C1 segment of cervical spinal cord (tissue), 14 donors: Measurements from ENCODE around the gene RSAD2.
"Not testable (repeated sequence)": the region's sequence is repeated elsewhere in the genome, so short reads cannot be mapped to it uniquely, and the experiment has no call there.

Experiments used
- DNase-seq, 14 donors: peaks; one replicate each; lab custom pipeline; 2025; lab: John Stamatoyannopoulos, UW

Gene RSAD2

GRCh38 chr2:6926071-6926732, 48.6 kb downstream of the RSAD2 start:
- DNase-seq = no peak

- peak in 4 of 14 donors; percentile 25 to 98 (median 38) for DNase-seq
Observed at GRCh38 chr2:6927186-6927585, 49.6 kb downstream of the RSAD2 start.

- no peak for DNase-seq
Observed at GRCh38 chr2:6927753-6928152, 50.2 kb downstream of the RSAD2 start.

DNA sequence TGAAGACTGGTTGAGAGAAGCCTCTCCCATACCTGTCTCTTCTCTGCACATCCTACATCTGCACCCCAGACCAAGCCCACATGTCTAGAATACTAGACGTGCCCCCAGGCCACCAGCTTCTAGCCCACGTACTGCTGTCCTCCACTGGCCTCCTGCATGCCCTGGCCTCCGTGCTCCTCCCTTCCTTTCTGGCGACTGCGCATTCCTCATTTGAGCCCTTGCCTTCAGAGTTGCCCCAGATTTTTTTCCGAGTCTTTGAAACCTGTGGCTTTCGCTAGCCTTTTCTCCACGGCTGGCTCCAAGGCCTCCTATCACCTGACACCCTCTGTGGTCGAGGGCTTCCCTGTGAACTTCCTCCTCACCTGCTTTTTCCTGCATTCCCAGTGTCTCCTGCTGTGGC, 50.9 kb downstream of the RSAD2 start:
- no peak for DNase-seq

GRCh38 chr2:6929196-6929819, 51.7 kb downstream of the RSAD2 start:
- DNase-seq = no peak

- DNase-seq = no peak
Observed at GRCh38 chr2:6930923-6931647, 53.5 kb downstream of the RSAD2 start.

DNA sequence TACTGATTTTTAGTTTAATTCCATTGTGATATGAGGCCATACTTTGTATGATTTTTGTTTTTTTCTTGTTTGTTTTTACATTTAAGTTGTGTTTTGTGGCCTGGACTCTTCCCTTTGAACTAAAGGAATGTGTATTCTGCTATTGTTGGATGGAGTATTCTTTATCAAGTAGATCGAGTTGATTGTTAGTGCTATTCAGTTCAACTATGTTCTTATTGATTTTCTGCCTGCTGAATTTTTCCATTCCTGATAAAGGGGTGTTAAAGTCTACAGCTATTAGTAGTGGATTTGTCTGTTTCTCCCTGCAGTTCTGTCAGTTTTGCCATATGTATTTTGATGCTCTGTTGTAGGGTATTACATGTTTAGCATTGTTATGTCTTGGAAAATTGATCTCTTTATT, 54.2 kb downstream of the RSAD2 start:
- DNase-seq = no peak

DNA sequence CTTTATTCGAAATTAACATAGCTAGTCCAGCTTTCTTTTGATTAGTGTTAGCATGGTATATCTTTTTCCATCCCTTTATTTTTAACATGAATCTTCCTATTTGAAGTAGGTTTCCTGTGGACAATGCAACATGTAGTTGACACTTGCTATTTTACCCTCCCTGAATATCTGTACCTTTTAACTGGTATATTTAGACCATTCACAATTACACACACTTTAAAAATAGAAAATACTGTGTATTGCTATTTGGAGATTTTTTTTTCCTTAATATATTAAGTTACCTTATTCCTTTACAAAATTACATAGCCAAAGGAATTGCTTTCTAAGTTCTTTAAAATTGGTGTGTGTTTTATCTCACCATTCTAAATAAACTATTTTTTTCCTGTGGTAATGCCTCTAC, 54.6 kb downstream of the RSAD2 start:
- no peak for DNase-seq

- no peak for DNase-seq
Observed at GRCh38 chr2:6932828-6933227, 55.3 kb downstream of the RSAD2 start.

DNA sequence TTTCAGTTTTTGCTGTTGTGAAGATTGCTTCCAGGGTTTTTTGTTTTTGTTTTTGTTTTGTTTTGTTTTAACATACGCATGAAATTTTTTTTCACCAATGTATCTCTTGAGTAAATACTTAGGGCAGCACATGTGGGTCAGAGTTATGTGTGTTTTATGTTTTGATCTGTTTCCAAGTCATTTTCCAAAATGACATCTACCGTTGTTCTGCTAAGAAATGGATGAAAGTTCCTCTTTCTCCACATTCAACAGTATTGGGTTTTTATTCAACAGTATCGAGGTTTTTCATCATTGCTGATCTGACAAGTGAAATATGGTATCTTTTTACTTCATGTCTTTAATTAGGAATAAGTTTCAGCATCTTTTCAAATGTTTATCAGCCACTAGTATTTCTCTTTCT, 56.3 kb downstream of the RSAD2 start:
- DNase-seq = no peak

DNA sequence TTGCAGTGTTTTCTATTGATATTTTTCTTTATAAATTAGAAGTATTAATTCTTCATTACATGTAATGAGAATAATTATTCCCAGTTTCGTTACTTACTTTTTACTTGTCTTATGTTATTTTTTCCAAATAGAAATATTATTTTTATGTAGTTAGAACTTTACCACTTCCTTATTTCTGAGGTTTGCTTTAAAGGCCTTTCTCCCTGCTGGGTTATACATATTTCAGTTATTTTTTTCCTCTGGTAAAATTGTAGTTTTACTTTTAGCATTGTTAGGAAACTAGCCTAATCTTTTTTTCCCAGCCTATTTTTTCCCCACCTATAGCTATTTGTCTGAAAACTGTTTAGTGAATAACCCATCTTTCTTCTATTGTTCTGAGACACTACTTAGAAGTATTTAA, 56.8 kb downstream of the RSAD2 start:
- DNase-seq = no peak

- DNase-seq = peak in 1 of 14 donors; percentile 30
Observed at GRCh38 chr2:6934758-6935651, 57.4 kb downstream of the RSAD2 start.

GRCh38 chr2:6935652-6936020, 58.1 kb downstream of the RSAD2 start:
- not testable (repeated sequence) for DNase-seq

DNA sequence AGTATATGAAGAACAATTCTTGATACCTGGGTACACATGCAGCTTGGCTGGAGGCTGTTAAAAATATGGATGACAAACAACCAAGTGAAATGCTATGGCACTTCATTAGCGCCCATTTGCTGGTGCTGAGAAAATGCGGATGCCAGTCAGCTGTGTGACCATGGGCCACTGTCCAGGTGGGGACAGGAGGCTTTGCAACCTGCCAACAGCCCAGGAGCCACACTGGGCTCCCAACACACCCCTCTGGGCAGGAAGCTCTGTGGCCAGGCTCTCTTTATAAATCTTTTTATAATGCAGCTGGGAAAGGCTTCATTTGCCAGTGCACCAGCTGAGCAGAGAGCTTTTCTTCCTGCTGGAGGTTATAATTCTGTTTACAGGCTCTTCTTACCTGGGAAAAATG, 59.6 kb downstream of the RSAD2 start:
- peak in 1 of 14 donors; percentile 68 for DNase-seq

- no peak for DNase-seq
Observed at GRCh38 chr2:6937582-6937981, 60.0 kb downstream of the RSAD2 start.

DNA sequence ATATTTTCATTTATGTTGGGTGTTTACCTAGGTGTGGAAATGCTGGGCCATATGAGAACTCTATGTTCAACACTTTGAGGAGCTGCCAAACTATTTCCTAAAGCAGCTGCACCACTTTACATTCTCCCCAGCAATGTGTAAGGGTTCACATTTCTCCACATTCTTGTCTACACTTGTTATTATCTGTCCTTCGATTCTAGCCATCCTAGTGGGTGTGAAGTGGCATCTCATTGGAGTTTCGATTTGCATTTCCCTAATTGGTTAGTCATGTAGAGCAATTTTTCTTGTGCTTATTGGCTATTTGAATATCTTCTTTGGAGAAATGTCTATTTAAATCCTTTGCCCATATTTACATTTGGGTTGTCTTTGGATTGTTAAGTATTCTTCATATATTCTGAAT, 61.5 kb downstream of the RSAD2 start:
- DNase-seq = no peak

- no peak for DNase-seq
Observed at GRCh38 chr2:6940820-6941219, 63.2 kb downstream of the RSAD2 start.

DNA sequence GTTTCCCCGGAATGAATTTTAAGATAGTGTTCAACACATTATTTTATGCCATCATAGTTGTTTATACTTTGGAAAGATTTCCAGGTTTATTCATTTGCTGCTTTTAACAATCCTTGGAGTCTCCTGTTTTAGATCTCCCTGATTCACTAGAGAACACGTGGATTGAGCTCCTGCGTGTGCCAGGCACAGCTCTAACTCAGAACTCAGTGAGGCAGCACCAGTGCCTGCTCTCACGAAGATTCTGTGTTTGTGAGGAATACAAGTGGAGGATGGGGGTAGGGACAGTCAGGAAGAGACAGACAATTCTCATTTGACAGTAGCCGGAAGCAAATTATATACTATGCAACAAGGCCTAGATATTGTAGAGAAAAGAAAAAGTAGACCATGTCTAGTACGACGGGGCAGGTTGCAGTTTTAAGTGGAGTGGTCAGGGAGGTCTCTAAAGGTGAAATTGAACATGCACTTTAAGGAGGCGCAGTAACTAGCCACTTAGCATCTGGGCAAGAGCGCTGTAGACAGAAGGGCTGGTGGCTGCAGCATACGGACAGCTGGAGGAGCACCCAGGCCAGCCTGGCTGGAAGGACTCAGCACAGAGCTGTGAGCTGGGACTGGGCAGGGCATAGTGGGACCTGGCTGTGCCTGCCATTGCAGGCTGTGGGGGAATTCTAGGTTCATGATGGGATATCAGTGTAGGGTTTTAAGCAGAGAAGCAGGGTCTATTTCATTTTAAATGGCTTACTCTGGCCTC, 63.9 kb downstream of the RSAD2 start:
- no peak for DNase-seq

DNA sequence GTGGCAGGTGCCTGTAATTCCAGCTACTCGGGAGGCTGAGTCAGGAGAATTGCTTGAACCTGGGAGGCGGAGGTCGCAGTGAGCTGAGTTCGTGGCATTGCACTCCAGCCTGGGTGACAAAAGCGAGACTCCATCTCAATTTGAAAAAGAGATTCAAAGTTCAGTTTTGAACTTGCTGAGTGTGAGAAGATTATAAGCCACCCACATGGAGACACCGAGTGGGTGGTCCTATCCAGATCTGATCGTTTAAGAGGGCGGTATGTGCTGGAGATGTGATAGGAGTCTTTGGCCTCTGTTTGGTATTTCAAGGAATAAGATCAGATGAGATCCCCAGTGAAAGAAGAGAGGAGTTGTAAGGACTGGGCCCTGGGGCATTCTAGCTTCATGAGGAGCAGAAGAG, 65.3 kb downstream of the RSAD2 start:
- no peak for DNase-seq

GRCh38 chr2:6943523-6943922, 65.9 kb downstream of the RSAD2 start:
- no peak for DNase-seq

DNA sequence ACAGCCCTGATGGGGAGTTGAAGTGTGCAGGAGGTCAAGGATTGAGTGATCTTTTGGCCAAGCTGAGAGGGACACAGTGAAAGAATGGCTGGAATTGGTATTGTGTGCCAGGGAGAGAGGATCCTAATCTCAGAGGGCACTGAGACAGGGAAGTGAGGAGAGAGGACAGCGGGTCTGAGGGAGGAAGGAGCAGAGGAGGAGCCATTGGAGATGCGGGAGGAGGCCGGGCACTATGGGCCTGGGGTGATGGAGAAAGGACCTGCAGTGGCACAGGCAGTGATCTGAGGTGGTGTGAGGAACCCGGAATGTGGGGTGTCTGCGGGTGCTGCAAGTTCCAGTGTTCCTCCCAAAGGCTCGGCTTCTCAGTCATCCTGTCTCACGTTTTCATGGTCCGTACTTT, 66.4 kb downstream of the RSAD2 start:
- no peak for DNase-seq
